Epidermal melanocyte (primary cell): Measurements from ENCODE around the gene MSMO1.
"Not testable (repeated sequence)": the region's sequence is repeated elsewhere in the genome, so short reads cannot be mapped to it uniquely, and the experiment has no call there.

Experiments used
- DNase-seq: peaks from one replicate; pipeline ENCODE4 v3.0.0; 2011; ENCODE audit warnings: low spot score; ENCODE audit not compliant: insufficient read length

MSMO1 gene

GRCh38 chr4:165324236-165324917, 3.1 kb upstream of the MSMO1 start:
- DNase-seq, result no peak

GRCh38 chr4:165324918-165325304, 2.6 kb upstream of the MSMO1 start:
- no peak for DNase-seq

GRCh38 chr4:165325732-165326512, 1.5 kb upstream of the MSMO1 start:
- DNase-seq, result no peak

GRCh38 chr4:165326831-165327210, 648 bp upstream of the MSMO1 start:
- DNase-seq, result no peak

- DNase-seq, result no peak
Measured at GRCh38 chr4:165328101-165328425, 594 bp downstream of the MSMO1 start.

GRCh38 chr4:165328708-165329107, 1.2 kb downstream of the MSMO1 start:
- no peak for DNase-seq

GRCh38 chr4:165330071-165330470, 2.6 kb downstream of the MSMO1 start:
- DNase-seq, result no peak

- no peak for DNase-seq
Measured at GRCh38 chr4:165330666-165331065, 3.2 kb downstream of the MSMO1 start.

- no peak for DNase-seq
Measured at GRCh38 chr4:165331359-165331758, 3.9 kb downstream of the MSMO1 start.

GRCh38 chr4:165331823-165332222, 4.4 kb downstream of the MSMO1 start:
- DNase-seq, result no peak

GRCh38 chr4:165332502-165332901, 5.0 kb downstream of the MSMO1 start:
- DNase-seq, result no peak

GRCh38 chr4:165335163-165335703, 7.8 kb downstream of the MSMO1 start:
- no peak for DNase-seq

- DNase-seq, result no peak
Measured at GRCh38 chr4:165336743-165337142, 9.3 kb downstream of the MSMO1 start.

GRCh38 chr4:165342340-165342739, 14.9 kb downstream of the MSMO1 start:
- not testable (repeated sequence) for DNase-seq

GRCh38 chr4:165343353-165344191, 16.1 kb downstream of the MSMO1 start:
- no peak for DNase-seq

- DNase-seq, result no peak
Measured at GRCh38 chr4:165345666-165346417, 18.4 kb downstream of the MSMO1 start.

GRCh38 chr4:165347647-165348569, 20.4 kb downstream of the MSMO1 start:
- no peak for DNase-seq

- DNase-seq, result no peak
Measured at GRCh38 chr4:165351359-165352130, 24.1 kb downstream of the MSMO1 start.

- DNase-seq, result peak; percentile 34
Measured at GRCh38 chr4:165355900-165356300, 28.4 kb downstream of the MSMO1 start.
